GM12875 (cell line): ENCODE results near the gene METTL16.

Source experiments
- H3K4me3 ChIP-seq: one replicate; pipeline ENCODE4 v1.5.1; 2011; ENCODE audit warnings: low read depth, low read length, control low read depth
- CTCF ChIP-seq: IDR thresholded peaks from 2 replicates; pipeline ENCODE4 v1.5.1; 2011; ENCODE audit warnings: low read depth, mild to moderate bottlenecking, control low read depth, inconsistent platforms, low read length, moderate library complexity, borderline replicate concordance; ENCODE audit not compliant: insufficient read depth

METTL16 gene

GRCh38 chr17:2462481-2462880 lies 49.2 kb downstream of the METTL16 start:
- H3K4me3 ChIP-seq: no peak overlapping the region
- TF ChIP-seq CTCF: no peak

GRCh38 chr17:2459917-2460271 lies 51.8 kb downstream of the METTL16 start:
- TF ChIP-seq CTCF: no peak
- no peak overlapping the region for H3K4me3 ChIP-seq

- H3K4me3 ChIP-seq: no peak overlapping the region
- TF ChIP-seq CTCF: no peak
These were observed 53.8 kb downstream of the METTL16 start for GRCh38 chr17:2457913-2458312.

GRCh38 chr17:2456475-2456874 lies 55.2 kb downstream of the METTL16 start:
- no peak overlapping the region for H3K4me3 ChIP-seq
- TF ChIP-seq CTCF: no peak

GRCh38 chr17:2455956-2456355 lies 55.7 kb downstream of the METTL16 start:
- no peak overlapping the region for H3K4me3 ChIP-seq
- no peak for TF ChIP-seq CTCF

GRCh38 chr17:2453866-2454265 lies 57.8 kb downstream of the METTL16 start:
- no peak overlapping the region for H3K4me3 ChIP-seq
- no peak for TF ChIP-seq CTCF

GRCh38 chr17:2453325-2453724 lies 58.4 kb downstream of the METTL16 start:
- no peak overlapping the region for H3K4me3 ChIP-seq
- no peak for TF ChIP-seq CTCF
